ENCODE measurements around the gene BAIAP2L2. TPM values are rescaled to one million over a fixed set of nuclear protein-coding genes. Genes with fewer than 3 reads are reported as not detected.
A peak's percentile ranks its signal among the peaks of the same experiment; 100 is the strongest.

BAIAP2L2 gene
- polyA plus RNA-seq, 6 donors from 2014 or later: not detected

DNA sequence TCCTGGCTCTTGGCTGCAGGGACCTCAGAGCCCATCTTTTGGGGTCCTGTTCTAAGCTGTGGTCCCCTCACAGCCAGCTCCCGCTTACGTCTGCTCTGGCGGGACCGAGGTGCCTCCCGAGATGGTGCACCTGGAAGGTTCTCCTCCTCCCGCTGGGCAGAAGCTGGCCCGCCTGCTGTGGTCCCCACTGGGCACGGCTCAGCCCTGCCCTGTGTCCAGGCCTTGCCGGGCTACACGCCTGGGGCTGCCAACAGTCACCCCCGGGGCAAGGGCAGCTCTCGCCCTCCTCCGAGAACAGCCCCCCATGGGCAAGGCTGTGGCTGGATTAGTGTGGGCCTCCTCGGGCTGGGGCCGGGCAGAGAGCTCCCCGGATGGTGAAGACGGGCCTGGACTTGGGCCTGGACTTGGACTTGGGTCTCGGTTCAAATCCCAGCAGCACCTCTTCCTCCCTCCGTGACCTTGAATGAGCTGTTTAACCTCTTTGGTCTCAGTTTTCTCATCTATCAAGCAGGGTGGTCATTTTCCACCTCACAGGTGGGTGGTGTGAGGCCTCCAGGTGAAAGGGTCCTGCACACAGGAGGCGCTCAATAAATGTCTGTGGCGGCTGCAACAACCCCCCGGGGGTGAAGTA is 998 bp downstream of the BAIAP2L2 start:
- ATAC-seq (ENCODE audit: low read depth in 2 of 2) (no peak), DNase-seq (no peak)
- H3K27me3 Mint-ChIP-seq: no peaks in the 10 kb centered on the region
- H3K4me1 Mint-ChIP-seq: peaks cover 6 to 9% (median 8%) of the 10 kb centered on the region in 3 donors
- no peak overlapping the region for H3K4me3 Mint-ChIP-seq
- peak overlapping the region in 3 of 6 donors; percentile 54 to 96 (median 87) for H3K27ac Mint-ChIP-seq
- H3K9me3 Mint-ChIP-seq: no peaks in the 10 kb centered on the region
- peaks cover 0 to 7% of the 10 kb centered on the region in 2 donors for H3K36me3 Mint-ChIP-seq

GRCh38 chr22:38108561-38109319 is 1.7 kb downstream of the BAIAP2L2 start:
- Mint-ChIP-seq H3K4me1 (peaks cover 5 to 10% (median 7%) of the 10 kb centered on the region in 3 donors), H3K36me3 (peaks cover 0 to 7% of the 10 kb centered on the region in 2 donors), H3K27ac (peak overlapping the region in 1 of 6 donors; percentile 56), H3K4me3 (peak overlapping the region in 1 of 8 donors; percentile 1), H3K9me3 (no peaks in the 10 kb centered on the region), H3K27me3 (no peaks in the 10 kb centered on the region)
- ATAC-seq (ENCODE audit: low read depth in 2 of 2) (peak in 1 of 2 donors; percentile 20), DNase-seq (no peak)

GRCh38 chr22:38107692-38108515 is 2.6 kb downstream of the BAIAP2L2 start:
- DNase-seq (no peak), ATAC-seq (ENCODE audit: low read depth in 2 of 2) (no peak)
- Mint-ChIP-seq H3K27ac (no peak overlapping the region), H3K4me1 (peaks cover 3 to 10% (median 7%) of the 10 kb centered on the region in 3 donors), H3K4me3 (peak overlapping the region in 1 of 8 donors; percentile 15), H3K36me3 (peaks cover 0 to 4% of the 10 kb centered on the region in 2 donors), H3K9me3 (no peaks in the 10 kb centered on the region), H3K27me3 (no peaks in the 10 kb centered on the region)

DNA sequence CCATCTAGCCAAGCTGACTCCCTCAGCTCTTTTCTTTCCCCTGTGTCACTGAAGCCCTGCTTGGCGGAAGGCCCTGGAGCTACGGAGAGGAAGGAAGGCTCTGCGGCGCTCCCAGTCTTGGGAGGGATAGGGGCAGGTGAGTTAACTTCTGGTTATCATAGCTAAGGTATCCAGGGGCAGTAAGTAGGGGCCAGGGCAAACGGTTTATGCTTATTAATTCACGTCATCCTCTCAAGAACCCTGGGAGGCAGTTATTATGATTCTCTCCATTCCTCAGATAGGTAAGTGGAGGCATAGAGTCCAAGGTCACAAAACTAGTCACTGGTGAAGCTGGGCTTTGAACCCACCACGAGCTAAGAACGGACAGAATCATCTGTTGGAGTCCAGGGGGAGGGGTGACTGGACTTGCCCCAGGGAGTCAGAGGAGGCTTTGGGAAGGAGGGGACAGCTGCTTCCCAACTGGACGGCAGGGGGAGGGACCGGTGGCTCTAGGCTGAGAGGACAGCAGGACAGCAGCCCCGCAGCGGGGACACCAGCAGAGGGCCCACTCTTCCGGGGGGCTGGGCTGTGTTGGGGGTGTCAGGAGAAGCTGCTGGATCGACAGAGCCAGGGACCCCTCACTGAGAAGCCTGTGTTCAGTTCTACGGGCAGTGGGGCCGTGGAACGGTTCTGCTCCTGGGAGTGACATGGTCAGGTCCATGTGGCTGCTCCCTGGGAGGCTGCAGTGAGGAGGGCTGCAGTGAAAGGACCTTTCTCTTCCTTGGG is 3.5 kb downstream of the BAIAP2L2 start:
- no peak for DNase-seq
- no peaks in the 10 kb centered on the region for H3K36me3 Mint-ChIP-seq
- no peaks in the 10 kb centered on the region for H3K9me3 Mint-ChIP-seq
- peaks cover 0 to 10% (median 7%) of the 10 kb centered on the region in 3 donors for H3K4me1 Mint-ChIP-seq
- ATAC-seq (ENCODE audit: low read depth in 2 of 2): no peak
- no peak overlapping the region for H3K4me3 Mint-ChIP-seq
- H3K27ac Mint-ChIP-seq: peak overlapping the region in 1 of 6 donors; percentile 62
- no peaks in the 10 kb centered on the region for H3K27me3 Mint-ChIP-seq

GRCh38 chr22:38104084-38104483 is 6.4 kb downstream of the BAIAP2L2 start:
- Mint-ChIP-seq H3K27me3 (no peaks in the 10 kb centered on the region), H3K4me3 (no peak overlapping the region), H3K9me3 (no peaks in the 10 kb centered on the region), H3K27ac (no peak overlapping the region), H3K36me3 (no peaks in the 10 kb centered on the region), H3K4me1 (peaks cover 0 to 10% (median 9%) of the 10 kb centered on the region in 3 donors)
- no peak for DNase-seq
- no peak for ATAC-seq (ENCODE audit: low read depth in 2 of 2)

- H3K27ac Mint-ChIP-seq: no peak overlapping the region
- no peaks in the 10 kb centered on the region for H3K36me3 Mint-ChIP-seq
- H3K4me3 Mint-ChIP-seq: no peak overlapping the region
- no peaks in the 10 kb centered on the region for H3K27me3 Mint-ChIP-seq
- DNase-seq (no peak), ATAC-seq (ENCODE audit: low read depth in 2 of 2) (no peak)
- H3K4me1 Mint-ChIP-seq: peaks cover 0 to 9% (median 9%) of the 10 kb centered on the region in 3 donors
- H3K9me3 Mint-ChIP-seq: no peaks in the 10 kb centered on the region
Observed at GRCh38 chr22:38103641-38104040, 6.8 kb downstream of the BAIAP2L2 start.

GRCh38 chr22:38098410-38099249 is 11.9 kb downstream of the BAIAP2L2 start:
- H3K4me3 Mint-ChIP-seq: peak overlapping the region in 1 of 8 donors; percentile 16
- DNase-seq: no peak
- H3K36me3 Mint-ChIP-seq: peaks cover 4 to 12% of the 10 kb centered on the region in 2 donors
- H3K27ac Mint-ChIP-seq: peak overlapping the region in 1 of 6 donors; percentile 13
- no peaks in the 10 kb centered on the region for H3K9me3 Mint-ChIP-seq
- H3K4me1 Mint-ChIP-seq: peaks cover 0 to 5% (median 0%) of the 10 kb centered on the region in 3 donors
- ATAC-seq (ENCODE audit: low read depth in 2 of 2): no peak
- H3K27me3 Mint-ChIP-seq: no peaks in the 10 kb centered on the region

- Mint-ChIP-seq H3K36me3 (peaks cover 4 to 12% of the 10 kb centered on the region in 2 donors), H3K9me3 (no peaks in the 10 kb centered on the region), H3K4me3 (no peak overlapping the region), H3K27me3 (no peaks in the 10 kb centered on the region), H3K4me1 (peaks cover 0 to 5% (median 0%) of the 10 kb centered on the region in 3 donors), H3K27ac (no peak overlapping the region)
- no peak for ATAC-seq (ENCODE audit: low read depth in 2 of 2)
- no peak for DNase-seq
Observed at GRCh38 chr22:38097557-38098409, 12.7 kb downstream of the BAIAP2L2 start.

DNA sequence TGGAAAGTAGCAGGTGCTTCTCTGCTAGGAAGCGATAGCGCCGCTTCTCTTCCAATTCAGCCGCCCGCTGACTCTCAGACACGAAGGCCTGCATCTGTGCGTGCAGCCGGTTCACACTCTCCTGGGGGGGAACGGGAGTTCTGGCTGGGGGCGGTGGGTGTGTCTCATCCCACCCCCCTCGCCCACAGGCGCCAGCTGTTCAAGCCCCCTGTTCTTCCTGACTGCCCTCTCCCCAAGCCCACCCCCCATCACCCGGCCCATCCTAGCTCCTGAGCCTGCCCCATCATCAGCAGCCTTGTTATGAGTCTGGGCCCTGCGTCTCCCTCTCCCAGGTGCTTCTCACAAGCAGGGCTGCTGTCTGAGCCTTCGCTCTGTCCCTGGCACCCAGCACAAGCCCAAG is 13.4 kb downstream of the BAIAP2L2 start:
- no peak for ATAC-seq (ENCODE audit: low read depth in 2 of 2)
- Mint-ChIP-seq H3K36me3 (peaks cover 4 to 12% of the 10 kb centered on the region in 2 donors), H3K4me1 (peaks cover 0 to 5% (median 0%) of the 10 kb centered on the region in 3 donors), H3K9me3 (no peaks in the 10 kb centered on the region), H3K4me3 (no peak overlapping the region), H3K27me3 (no peaks in the 10 kb centered on the region), H3K27ac (no peak overlapping the region)
- no peak for DNase-seq

DNA sequence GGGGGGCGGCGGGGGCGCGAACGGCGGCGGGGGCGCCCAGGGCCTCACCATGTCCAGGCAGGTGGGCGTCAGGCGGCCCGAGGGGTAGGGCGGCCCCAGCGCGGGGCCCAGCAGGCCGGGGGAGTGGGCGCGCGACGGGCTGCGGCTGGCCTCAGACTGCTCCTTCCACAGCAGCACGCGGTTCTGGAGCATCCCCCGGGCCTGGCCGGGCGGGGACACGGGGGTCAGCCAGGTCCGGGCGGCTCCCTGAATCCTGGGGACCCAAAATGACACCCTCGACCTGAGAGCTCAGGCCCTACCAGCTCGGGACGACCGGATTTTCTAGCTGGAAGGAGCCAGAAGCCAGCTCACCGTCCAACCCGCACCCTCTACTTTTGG is 21.0 kb downstream of the BAIAP2L2 start:
- ATAC-seq (ENCODE audit: low read depth in 2 of 2) (no peak), DNase-seq (no peak)
- H3K9me3 Mint-ChIP-seq: no peaks in the 10 kb centered on the region
- H3K36me3 Mint-ChIP-seq: peaks cover 0 to 11% of the 10 kb centered on the region in 2 donors
- no peak overlapping the region for H3K27ac Mint-ChIP-seq
- peak overlapping the region in 1 of 8 donors; percentile 61 for H3K4me3 Mint-ChIP-seq
- H3K4me1 Mint-ChIP-seq: no peaks in the 10 kb centered on the region
- peaks cover 14 to 28% (median 20%) of the 10 kb centered on the region in 3 donors for H3K27me3 Mint-ChIP-seq

GRCh38 chr22:38088629-38089473 is 21.6 kb downstream of the BAIAP2L2 start:
- H3K9me3 Mint-ChIP-seq: no peaks in the 10 kb centered on the region

More at GRCh38 chr22:38088629-38089473, 21.6 kb downstream of the BAIAP2L2 start:
- Mint-ChIP-seq H3K4me1 (no peaks in the 10 kb centered on the region), H3K27ac (no peak overlapping the region), H3K36me3 (peaks cover 0 to 11% of the 10 kb centered on the region in 2 donors), H3K27me3 (peaks cover 14 to 29% (median 20%) of the 10 kb centered on the region in 3 donors), H3K4me3 (no peak overlapping the region)
- no peak for DNase-seq
- ATAC-seq (ENCODE audit: low read depth in 2 of 2): no peak
